Transverse colon (tissue), 4 donors: ENCODE data around the gene ATP5PD.
A peak's percentile ranks its signal among the peaks of the same experiment; 100 is the strongest.

ENCODE experiments used
- POLR2AphosphoS5 ChIP-seq, 3 donors: sonication (generic); formaldehyde crosslinking; IDR thresholded peaks; one replicate each; pipeline ENCODE4 v1.6.1; 2016; ENCODE audit warnings: antibody characterized with exemption in 3 of 3
- TF ChIP-seq, protein P1 (sequence below), 5 experiments: fragments of 200-600 bp in 3 of 5; fragments of 450-650 bp in 2 of 5; sonication (generic) in 3 of 5; IDR thresholded peaks; 1 replicate in 2 of 5; 2 replicates in 3 of 5; pipeline ENCODE4 v1.5.1; 2016 to 2017; ENCODE audit warnings: antibody characterized with exemption in 5 of 5, inconsistent platforms in 3 of 5, mild to moderate bottlenecking in 2 of 5, moderate library complexity in 1 of 5

- TF ChIP-seq, protein P1, sequence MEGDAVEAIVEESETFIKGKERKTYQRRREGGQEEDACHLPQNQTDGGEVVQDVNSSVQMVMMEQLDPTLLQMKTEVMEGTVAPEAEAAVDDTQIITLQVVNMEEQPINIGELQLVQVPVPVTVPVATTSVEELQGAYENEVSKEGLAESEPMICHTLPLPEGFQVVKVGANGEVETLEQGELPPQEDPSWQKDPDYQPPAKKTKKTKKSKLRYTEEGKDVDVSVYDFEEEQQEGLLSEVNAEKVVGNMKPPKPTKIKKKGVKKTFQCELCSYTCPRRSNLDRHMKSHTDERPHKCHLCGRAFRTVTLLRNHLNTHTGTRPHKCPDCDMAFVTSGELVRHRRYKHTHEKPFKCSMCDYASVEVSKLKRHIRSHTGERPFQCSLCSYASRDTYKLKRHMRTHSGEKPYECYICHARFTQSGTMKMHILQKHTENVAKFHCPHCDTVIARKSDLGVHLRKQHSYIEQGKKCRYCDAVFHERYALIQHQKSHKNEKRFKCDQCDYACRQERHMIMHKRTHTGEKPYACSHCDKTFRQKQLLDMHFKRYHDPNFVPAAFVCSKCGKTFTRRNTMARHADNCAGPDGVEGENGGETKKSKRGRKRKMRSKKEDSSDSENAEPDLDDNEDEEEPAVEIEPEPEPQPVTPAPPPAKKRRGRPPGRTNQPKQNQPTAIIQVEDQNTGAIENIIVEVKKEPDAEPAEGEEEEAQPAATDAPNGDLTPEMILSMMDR (IDR thresholded peaks at IDR 0.05), result no peak
- TF ChIP-seq POLR2AphosphoS5 (IDR thresholded peaks at IDR 0.05), result peak; percentile 24 to 86 (median 74)
Observed at GRCh38 chr17:75096082-75096625, 49.4 kb upstream of the ATP5PD start.
